ENCODE measurements around the gene TFF2.

Gene TFF2

DNA sequence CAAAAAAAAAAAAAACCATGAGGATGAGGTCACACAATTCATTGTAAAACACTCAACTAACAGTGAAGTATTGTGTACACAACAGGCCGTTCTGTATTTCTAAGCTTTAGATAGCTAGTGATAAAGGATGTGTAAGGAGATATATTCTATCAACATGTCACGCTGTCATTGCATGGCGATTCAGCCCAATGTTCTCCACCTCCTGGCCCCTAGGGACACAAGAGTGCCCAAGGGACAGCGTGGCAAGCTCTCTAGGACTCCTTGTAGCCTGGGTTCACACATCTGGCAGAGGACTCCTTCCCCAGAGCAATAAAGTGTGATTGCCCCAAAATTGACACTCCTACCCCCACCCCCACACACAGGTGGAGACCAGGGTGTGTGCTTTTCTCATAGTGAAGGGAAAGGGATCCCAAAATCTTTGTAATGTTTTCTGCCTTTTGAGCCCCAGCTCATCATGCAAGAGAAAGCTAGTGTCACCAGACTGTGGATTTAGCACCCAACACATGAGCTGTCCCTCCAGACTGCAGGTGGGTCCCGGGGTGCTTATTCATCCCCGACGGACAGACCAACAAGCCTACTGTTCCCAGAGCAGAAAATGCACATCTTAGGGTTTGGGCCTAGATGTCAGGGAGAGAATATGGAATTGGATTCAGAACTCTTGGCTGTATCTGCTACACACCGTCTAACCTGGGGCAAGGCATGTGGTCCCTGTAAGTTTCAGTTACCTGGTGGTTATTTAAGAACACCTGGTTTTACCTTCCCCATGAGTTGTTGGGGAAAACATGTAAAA is 33.6 kb upstream of the TFF2 start:
- no peak overlapping the region for H3K4me3 ChIP-seq (ENCODE audit: low read length)
- no peak for DNase-seq (ENCODE audit: low read depth)
- TF ChIP-seq, protein P1, sequence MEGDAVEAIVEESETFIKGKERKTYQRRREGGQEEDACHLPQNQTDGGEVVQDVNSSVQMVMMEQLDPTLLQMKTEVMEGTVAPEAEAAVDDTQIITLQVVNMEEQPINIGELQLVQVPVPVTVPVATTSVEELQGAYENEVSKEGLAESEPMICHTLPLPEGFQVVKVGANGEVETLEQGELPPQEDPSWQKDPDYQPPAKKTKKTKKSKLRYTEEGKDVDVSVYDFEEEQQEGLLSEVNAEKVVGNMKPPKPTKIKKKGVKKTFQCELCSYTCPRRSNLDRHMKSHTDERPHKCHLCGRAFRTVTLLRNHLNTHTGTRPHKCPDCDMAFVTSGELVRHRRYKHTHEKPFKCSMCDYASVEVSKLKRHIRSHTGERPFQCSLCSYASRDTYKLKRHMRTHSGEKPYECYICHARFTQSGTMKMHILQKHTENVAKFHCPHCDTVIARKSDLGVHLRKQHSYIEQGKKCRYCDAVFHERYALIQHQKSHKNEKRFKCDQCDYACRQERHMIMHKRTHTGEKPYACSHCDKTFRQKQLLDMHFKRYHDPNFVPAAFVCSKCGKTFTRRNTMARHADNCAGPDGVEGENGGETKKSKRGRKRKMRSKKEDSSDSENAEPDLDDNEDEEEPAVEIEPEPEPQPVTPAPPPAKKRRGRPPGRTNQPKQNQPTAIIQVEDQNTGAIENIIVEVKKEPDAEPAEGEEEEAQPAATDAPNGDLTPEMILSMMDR (conservative IDR thresholded peaks at IDR 0.05; ENCODE audit: low read length) = no peak

DNA sequence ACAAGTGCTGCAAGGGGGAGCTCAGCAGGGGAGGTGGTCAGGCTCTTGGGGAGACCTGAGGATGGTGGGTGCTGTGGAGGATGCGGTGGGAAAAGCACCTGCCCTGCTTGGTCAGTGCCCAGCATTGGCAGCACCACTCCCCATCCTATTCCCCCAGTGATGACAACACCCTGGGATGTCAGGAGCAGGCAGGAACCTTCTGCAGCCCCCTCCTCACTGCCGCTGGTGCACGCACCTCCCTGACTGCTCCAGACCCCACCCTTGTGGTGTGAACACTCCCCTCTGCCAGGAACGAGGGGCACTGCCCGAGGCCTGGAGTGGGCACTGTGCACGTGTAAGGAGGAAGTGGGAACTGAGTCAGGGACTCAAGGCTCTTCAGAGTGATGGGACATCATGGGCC is 32.5 kb upstream of the TFF2 start:
- H3K4me3 ChIP-seq (ENCODE audit: low read length) = no peak overlapping the region
- no peak for DNase-seq (ENCODE audit: low read depth)
- TF ChIP-seq, protein P1 (conservative IDR thresholded peaks at IDR 0.05; ENCODE audit: low read length) = no peak

DNA sequence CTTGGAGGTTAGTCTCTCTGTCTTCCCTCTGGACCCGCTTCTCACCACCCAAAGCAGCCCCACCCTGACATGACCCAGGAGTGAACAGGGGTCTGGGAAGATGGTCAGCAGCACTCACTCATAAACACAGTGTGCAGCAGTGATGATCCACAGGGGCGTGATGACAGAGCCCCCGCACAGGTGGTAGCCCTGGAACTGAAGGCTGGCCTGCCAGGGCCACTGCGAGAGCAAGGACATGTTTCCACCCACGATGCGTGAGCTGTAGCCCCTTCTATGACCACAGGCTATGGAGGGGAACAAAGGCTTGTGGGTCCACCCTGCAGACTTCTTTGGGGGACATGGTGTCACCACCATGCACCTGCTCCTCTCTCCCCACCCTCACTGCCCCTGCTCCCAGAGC is 32.1 kb upstream of the TFF2 start:
- no peak overlapping the region for H3K4me3 ChIP-seq (ENCODE audit: low read length)
- DNase-seq (ENCODE audit: low read depth) = no peak
- TF ChIP-seq, protein P1 (conservative IDR thresholded peaks at IDR 0.05; ENCODE audit: low read length) = no peak

DNA sequence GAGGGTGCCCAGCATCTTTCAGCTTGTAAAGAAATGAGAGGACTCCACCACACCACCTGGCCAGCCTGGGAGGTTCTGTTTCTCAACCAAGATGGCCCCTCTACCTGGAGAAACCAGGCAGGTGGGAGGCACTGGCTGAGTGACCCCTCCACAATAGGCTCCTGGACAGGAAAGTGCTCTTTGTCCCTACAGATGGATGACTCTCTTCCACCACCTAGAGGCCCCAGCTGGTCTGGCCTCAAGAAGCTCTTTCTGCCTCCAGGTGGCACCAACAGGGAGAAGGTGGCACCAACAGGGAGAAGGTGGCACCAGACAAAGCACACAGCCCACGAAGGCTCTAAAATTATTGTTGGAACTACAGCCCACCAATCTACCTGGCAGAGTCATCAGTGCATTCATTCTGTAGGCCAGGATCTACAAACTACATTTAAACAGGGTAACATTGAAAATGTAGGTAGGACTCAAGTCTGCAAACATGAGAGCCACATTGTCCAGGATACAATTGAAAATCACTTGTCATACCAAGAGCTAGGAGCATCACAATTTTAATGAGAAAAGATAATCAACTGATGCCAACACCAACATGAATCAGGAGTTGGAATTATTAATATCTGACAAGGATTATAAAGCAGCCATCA is 30.7 kb upstream of the TFF2 start:
- TF ChIP-seq, protein P1 (conservative IDR thresholded peaks at IDR 0.05; ENCODE audit: low read length) = peak; percentile 65
- H3K4me3 ChIP-seq (ENCODE audit: low read length) = no peak overlapping the region
- DNase-seq (ENCODE audit: low read depth) = peak; percentile 31

DNA sequence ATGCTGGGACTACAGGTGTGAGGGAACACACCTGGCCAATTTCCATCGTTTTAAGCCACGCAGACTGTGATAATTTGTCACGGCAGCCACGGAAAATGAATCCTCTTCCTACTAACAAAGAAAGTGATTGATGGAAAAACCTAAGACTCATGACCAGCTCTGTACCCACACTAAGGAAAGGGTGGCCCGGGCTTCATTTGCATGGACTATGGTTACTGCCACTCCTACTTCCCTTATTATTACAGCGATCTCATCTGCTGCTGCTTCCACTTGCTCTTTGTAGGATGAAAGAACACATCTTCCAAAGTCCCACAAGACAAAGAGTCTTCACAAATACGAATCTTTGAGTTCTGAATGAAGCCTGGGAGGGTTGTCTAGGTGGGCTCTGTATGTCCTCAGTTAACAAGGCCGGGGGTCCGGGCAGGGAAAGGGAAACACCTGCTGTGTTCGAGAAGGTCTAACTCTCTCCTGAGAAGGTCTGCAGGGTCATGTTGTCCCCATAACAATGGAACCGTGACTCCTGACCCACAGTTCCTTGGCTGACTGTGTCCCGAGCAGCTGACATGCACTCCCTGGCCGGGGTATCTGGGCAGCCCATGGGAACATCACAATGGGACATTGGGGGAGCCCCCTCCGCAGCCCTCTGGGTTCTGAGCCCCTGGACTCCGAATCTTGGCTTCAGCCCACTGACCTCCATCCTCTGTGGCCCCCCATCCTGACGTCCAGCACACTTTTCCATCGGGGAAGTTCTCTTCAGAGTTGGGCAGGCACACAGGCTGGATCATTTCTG is 28.8 kb upstream of the TFF2 start:
- no peak for DNase-seq (ENCODE audit: low read depth)
- TF ChIP-seq, protein P1 (conservative IDR thresholded peaks at IDR 0.05; ENCODE audit: low read length) = no peak
- no peak overlapping the region for H3K4me3 ChIP-seq (ENCODE audit: low read length)

DNA sequence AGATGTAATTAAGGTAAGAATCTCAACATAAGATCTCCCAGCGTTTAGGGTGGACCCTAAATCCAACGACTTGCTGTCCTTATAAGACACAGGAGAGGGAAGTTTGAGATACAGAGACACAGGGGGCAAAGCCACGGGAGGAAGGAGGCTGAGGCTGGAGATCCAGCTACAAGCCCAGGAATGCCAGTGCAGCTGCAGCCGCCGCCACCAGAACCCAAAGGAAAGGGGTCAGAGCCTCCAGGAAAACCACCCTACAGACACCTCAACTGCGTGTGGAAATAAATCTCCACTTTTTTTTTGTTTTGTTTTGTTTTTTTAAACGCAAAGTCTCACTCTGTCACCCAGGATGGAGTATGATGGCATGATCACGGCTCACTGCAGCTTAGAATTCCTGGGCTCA is 27.6 kb upstream of the TFF2 start:
- H3K4me3 ChIP-seq (ENCODE audit: low read length) = no peak overlapping the region
- no peak for DNase-seq (ENCODE audit: low read depth)
- TF ChIP-seq, protein P1 (conservative IDR thresholded peaks at IDR 0.05; ENCODE audit: low read length) = no peak

Data from AG10803 (cell line).